CD4-positive, alpha-beta memory T cell (primary cell): ENCODE data around the gene SHMT2. TPM values are rescaled to one million over a fixed set of nuclear protein-coding genes. Genes with fewer than 3 reads are reported as not detected.

Experiments used
- CTCF ChIA-PET: fragments of 350-600 bp; sonication (Branson Sonifier 250); formaldehyde crosslinking; loops from one replicate; lab custom pipeline; 2021; ENCODE audit warnings: inconsistent platforms; ENCODE audit not compliant: partially characterized antibody; lab: Charles Lee
- POLR2A ChIA-PET: fragments of 350-600 bp; sonication (Branson Sonifier 250); formaldehyde crosslinking; loops from one replicate; lab custom pipeline; 2021; ENCODE audit not compliant: partially characterized antibody; lab: Charles Lee
- DNase-seq, 5 donors: peaks; one replicate each; pipeline versions ENCODE4 v3.0.0 to v3.0.0-alpha.2; 2020 to 2022; ENCODE audit warnings: mixed read lengths in 1 of 5
- H3K27ac ChIP-seq: one replicate; pipeline ENCODE4 v1.7.0; 2013; ENCODE audit warnings: low read depth, low read length
- H3K27me3 ChIP-seq: 2 replicates; pipeline ENCODE4 v1.7.0; 2013; ENCODE audit warnings: mild to moderate bottlenecking, low read length, moderate library complexity; ENCODE audit not compliant: insufficient read depth
- H3K36me3 ChIP-seq: 2 replicates; pipeline ENCODE4 v1.7.0; 2013; ENCODE audit warnings: mild to moderate bottlenecking, low read length, moderate library complexity; ENCODE audit not compliant: insufficient read depth
- H3K4me1 ChIP-seq: 2 replicates; pipeline ENCODE4 v1.7.0; 2013; ENCODE audit warnings: mild to moderate bottlenecking, low read length, moderate library complexity; ENCODE audit not compliant: insufficient read depth
- H3K4me3 ChIP-seq, 2 donors: one replicate each; pipeline ENCODE4 v1.7.0; 2013; ENCODE audit warnings: low read length in 2 of 2, mild to moderate bottlenecking in 1 of 2
- H3K9me3 ChIP-seq, 2 donors: one replicate each; pipeline ENCODE4 v1.7.0; 2013; ENCODE audit warnings: low read length in 2 of 2, control low read depth in 1 of 2; ENCODE audit not compliant: control insufficient read depth in 1 of 2
- H3K27ac Mint-ChIP-seq, 7 donors: one replicate each; pipeline ENCODE4 v1.8.0; 2020 to 2021; ENCODE audit warnings: mixed read lengths in 7 of 7, mild to moderate bottlenecking in 6 of 7, inconsistent platforms in 3 of 7, moderate library complexity in 3 of 7
- H3K27me3 Mint-ChIP-seq, 2 donors: one replicate each; pipeline ENCODE4 v1.8.0; 2020 to 2021; ENCODE audit warnings: mixed read lengths in 2 of 2
- H3K36me3 Mint-ChIP-seq, 2 donors: one replicate each; pipeline ENCODE4 v1.8.0; 2020 to 2021; ENCODE audit warnings: mixed read lengths in 2 of 2, inconsistent platforms in 1 of 2, mild to moderate bottlenecking in 1 of 2
- H3K4me1 Mint-ChIP-seq, 4 donors: one replicate each; pipeline ENCODE4 v1.8.0; 2020 to 2021; ENCODE audit warnings: mixed read lengths in 4 of 4, mild to moderate bottlenecking in 1 of 4
- H3K4me3 Mint-ChIP-seq, 8 donors: one replicate each; pipeline ENCODE4 v1.8.0; 2020 to 2021; ENCODE audit warnings: mixed read lengths in 8 of 8, mild to moderate bottlenecking in 7 of 8, moderate library complexity in 6 of 8, inconsistent platforms in 3 of 8
- H3K9me3 Mint-ChIP-seq, 8 donors: one replicate each; pipeline ENCODE4 v1.8.0; 2020 to 2021; ENCODE audit warnings: mixed read lengths in 8 of 8, mild to moderate bottlenecking in 5 of 8, inconsistent platforms in 3 of 8, moderate library complexity in 1 of 8
- intact Hi-C: fragments of 100-400 bp; cut with micrococcal nuclease; formaldehyde crosslinking; loops from one replicate; pipeline ENCODE4 v1.15.1; 2023
- polyA plus RNA-seq, 2 donors: library from polyadenylated mRNA; unstranded; fragments of 300-500 nt; fragmentation: Illumina TruSeq; gene quantifications; one replicate each; pipeline ENCODE4 v1.2.3, GENCODE V29; 2021
- total RNA-seq, 2 experiments: library from RNA; stranded (reverse); gene quantifications; one replicate each; pipeline ENCODE4 v1.2.3, GENCODE V29; 2021

Gene SHMT2
- total and polyA plus RNA-seq, 4 experiments from 2014 or later = 39.8 to 46.1 (median 43.2) TPM

DNA sequence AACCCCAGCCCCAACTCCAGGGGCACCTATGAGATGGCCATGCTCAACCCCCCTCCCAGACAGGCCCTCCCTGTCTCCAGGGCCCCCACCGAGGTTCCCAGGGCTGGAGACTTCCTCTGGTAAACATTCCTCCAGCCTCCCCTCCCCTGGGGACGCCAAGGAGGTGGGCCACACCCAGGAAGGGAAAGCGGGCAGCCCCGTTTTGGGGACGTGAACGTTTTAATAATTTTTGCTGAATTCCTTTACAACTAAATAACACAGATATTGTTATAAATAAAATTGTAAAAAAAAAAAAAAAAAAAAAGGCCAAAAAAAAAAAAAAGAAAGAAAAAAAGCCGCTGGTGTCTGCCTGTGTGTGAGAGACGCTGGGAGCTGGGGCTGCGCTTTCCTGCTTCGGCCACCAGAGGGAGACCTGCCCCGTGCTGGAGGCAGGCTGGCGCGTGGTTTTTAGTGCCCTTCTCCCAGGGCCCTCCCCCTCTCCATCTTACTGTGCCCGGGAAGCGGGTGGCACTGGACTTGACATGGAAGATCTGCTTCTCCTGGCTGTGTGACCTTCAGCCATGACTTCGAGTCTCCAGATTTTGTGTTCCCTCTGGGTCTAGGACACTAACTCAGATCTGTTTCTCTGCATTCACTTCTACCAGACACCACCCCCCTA, 16.3 kb upstream of the SHMT2 start:
- POLR2A ChIA-PET = interaction anchor here (0.8 to 8.0 kb wide), 4 partner anchors 11 to 488 kb away, joined by 3 to 86 read pairs (median 6); partner anchors contain the start of genes NACA and SHMT2
- peak; percentile 79 to 83 (median 82) for DNase-seq
- H3K4me1 Mint-ChIP-seq = peaks cover 27 to 49% (median 30%) of the 10 kb centered on the region in 4 donors
- H3K9me3 ChIP-seq = no peaks in the 10 kb centered on the region
- H3K27ac ChIP-seq = no peak overlapping the region
- H3K4me1 ChIP-seq = peaks cover 40% of the 10 kb centered on the region
- peaks cover 29 to 35% of the 10 kb centered on the region in 2 donors for H3K27me3 Mint-ChIP-seq
- CTCF ChIA-PET = interaction anchor here (0.8 to 10.8 kb wide), 17 partner anchors 9 to 459 kb away, joined by 3 to 415 read pairs (median 4); partner anchors contain the start of gene SHMT2
- intact Hi-C loops = loop anchor here (1.0 kb wide), 2 partner anchors 26 to 30 kb away; no protein-coding TSS in a partner anchor
- H3K36me3 Mint-ChIP-seq = no peaks in the 10 kb centered on the region
- H3K36me3 ChIP-seq = no peaks in the 10 kb centered on the region
- peaks cover 38% of the 10 kb centered on the region for H3K27me3 ChIP-seq
- no peak overlapping the region for H3K4me3 ChIP-seq
- H3K27ac Mint-ChIP-seq = peak overlapping the region in 5 of 7 donors; percentile 14 to 88 (median 71)
- H3K9me3 Mint-ChIP-seq = peaks cover 0 to 2% (median 0%) of the 10 kb centered on the region in 8 donors
- peak overlapping the region in 5 of 8 donors; percentile 39 to 76 (median 49) for H3K4me3 Mint-ChIP-seq

GRCh38 chr12:57213763-57214397, 15.6 kb upstream of the SHMT2 start:
- H3K36me3 ChIP-seq = no peaks in the 10 kb centered on the region
- peak overlapping the region in 5 of 8 donors; percentile 27 to 86 (median 65) for H3K4me3 Mint-ChIP-seq
- H3K9me3 Mint-ChIP-seq = peaks cover 0 to 2% (median 0%) of the 10 kb centered on the region in 8 donors
- H3K27me3 Mint-ChIP-seq = peaks cover 35 to 42% of the 10 kb centered on the region in 2 donors
- H3K27ac Mint-ChIP-seq = peak overlapping the region in 3 of 7 donors; percentile 4 to 88 (median 71)
- no peaks in the 10 kb centered on the region for H3K36me3 Mint-ChIP-seq
- H3K27ac ChIP-seq = no peak overlapping the region
- ChIA-PET POLR2A (interaction anchor here (0.8 to 8.0 kb wide), 4 partner anchors 11 to 27 kb away, joined by 3 to 86 read pairs (median 6); partner anchors contain the start of gene SHMT2), CTCF (interaction anchor here (0.7 to 10.8 kb wide), 30 partner anchors 8 to 472 kb away, joined by 3 to 415 read pairs (median 4); partner anchors contain the start of genes SHMT2 and STAC3)
- no peak for DNase-seq
- H3K4me3 ChIP-seq = no peak overlapping the region
- intact Hi-C loops = loop anchor here (1.0 kb wide), 3 partner anchors 11 to 29 kb away; no protein-coding TSS in a partner anchor
- peaks cover 42% of the 10 kb centered on the region for H3K4me1 ChIP-seq
- H3K9me3 ChIP-seq = no peaks in the 10 kb centered on the region
- H3K4me1 Mint-ChIP-seq = peaks cover 27 to 56% (median 30%) of the 10 kb centered on the region in 4 donors
- peaks cover 43% of the 10 kb centered on the region for H3K27me3 ChIP-seq

DNA sequence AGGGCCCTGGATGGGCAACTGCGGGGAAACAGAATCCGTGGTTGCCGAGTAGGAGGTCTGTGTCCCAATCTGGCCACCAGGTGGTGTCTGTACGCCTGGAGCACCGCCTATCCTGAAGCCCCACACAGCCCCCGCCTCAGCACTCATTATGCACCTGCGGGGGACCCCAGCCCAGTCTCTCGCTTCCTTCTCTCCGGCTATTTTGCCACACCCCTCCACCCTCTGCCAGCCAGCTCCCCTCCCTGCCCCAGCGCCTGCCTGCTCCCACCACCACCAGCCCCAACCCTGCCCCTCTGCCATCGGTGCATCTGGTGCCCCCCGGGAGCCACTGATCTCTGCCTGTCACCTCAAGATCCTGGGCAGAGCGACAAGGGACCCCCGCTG, 15.1 kb upstream of the SHMT2 start:
- Histone ChIP-seq H3K9me3 (no peaks in the 10 kb centered on the region), H3K4me1 (peaks cover 42% of the 10 kb centered on the region), H3K27ac (no peak overlapping the region), H3K27me3 (peaks cover 47% of the 10 kb centered on the region), H3K4me3 (no peak overlapping the region), H3K36me3 (no peaks in the 10 kb centered on the region)
- Mint-ChIP-seq H3K9me3 (peaks cover 0 to 2% (median 0%) of the 10 kb centered on the region in 8 donors), H3K36me3 (no peaks in the 10 kb centered on the region), H3K4me1 (peaks cover 27 to 59% (median 31%) of the 10 kb centered on the region in 4 donors), H3K27ac (peak overlapping the region in 2 of 7 donors; percentile 41 to 88), H3K27me3 (peaks cover 39 to 47% of the 10 kb centered on the region in 2 donors), H3K4me3 (peak overlapping the region in 7 of 8 donors; percentile 13 to 86 (median 27))
- DNase-seq = peak; percentile 61 to 72 (median 65)
- ChIA-PET POLR2A (interaction anchor here (0.6 to 8.0 kb wide), 5 partner anchors 10 to 93 kb away, joined by 3 to 86 read pairs (median 4); partner anchors contain the start of gene SHMT2), CTCF (interaction anchor here (0.7 to 10.8 kb wide), 26 partner anchors 12 to 472 kb away, joined by 3 to 415 read pairs (median 4); partner anchors contain the start of genes SHMT2 and STAC3)
- intact Hi-C loops = loop anchor here (1.0 kb wide), 1 partner anchor 11 kb away; no protein-coding TSS in a partner anchor

DNA sequence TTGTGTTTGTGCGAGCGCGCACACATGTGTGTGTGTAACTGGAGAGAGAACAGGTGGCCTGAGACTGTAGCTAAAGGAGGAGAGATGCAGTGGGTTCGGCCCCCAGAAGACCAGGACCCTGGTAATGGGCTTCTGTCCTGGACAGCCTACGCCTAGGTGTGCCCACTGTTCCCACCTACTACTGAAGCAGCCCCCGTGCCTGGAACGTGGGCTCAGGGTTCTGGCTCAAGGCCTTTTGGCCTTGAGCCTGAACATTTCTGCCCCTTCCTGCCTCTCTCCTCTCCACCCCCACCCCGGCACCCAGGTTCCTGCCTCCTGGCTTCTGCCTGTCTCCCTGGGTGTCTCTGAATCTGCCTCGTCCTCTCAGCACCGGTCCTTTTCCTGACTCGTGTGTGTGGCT, 14.4 kb upstream of the SHMT2 start:
- CTCF ChIA-PET = interaction anchor here (1.1 to 10.8 kb wide), 9 partner anchors 13 to 473 kb away, joined by 3 to 415 read pairs (median 8); partner anchors contain the start of gene SHMT2
- Histone ChIP-seq H3K9me3 (no peaks in the 10 kb centered on the region), H3K36me3 (no peaks in the 10 kb centered on the region), H3K27ac (no peak overlapping the region), H3K27me3 (peaks cover 54% of the 10 kb centered on the region), H3K4me3 (no peak overlapping the region), H3K4me1 (peaks cover 42% of the 10 kb centered on the region)
- Mint-ChIP-seq H3K36me3 (no peaks in the 10 kb centered on the region), H3K27me3 (peaks cover 43 to 51% of the 10 kb centered on the region in 2 donors), H3K4me1 (peaks cover 30 to 59% (median 32%) of the 10 kb centered on the region in 4 donors), H3K9me3 (peaks cover 0 to 2% (median 0%) of the 10 kb centered on the region in 8 donors), H3K4me3 (peak overlapping the region in 3 of 8 donors; percentile 38 to 85 (median 74)), H3K27ac (peak overlapping the region in 2 of 7 donors; percentile 72 to 88)
- POLR2A ChIA-PET = interaction anchor here (1.0 to 8.0 kb wide), 4 partner anchors 9 to 26 kb away, joined by 3 to 86 read pairs (median 6); no protein-coding TSS in a partner anchor
- no peak for DNase-seq
- intact Hi-C loops = no loop called here

- no peaks in the 10 kb centered on the region for H3K36me3 Mint-ChIP-seq
- peaks cover 45 to 53% of the 10 kb centered on the region in 2 donors for H3K27me3 Mint-ChIP-seq
- H3K9me3 Mint-ChIP-seq = peaks cover 0 to 2% (median 0%) of the 10 kb centered on the region in 8 donors
- Histone ChIP-seq H3K27me3 (peaks cover 56% of the 10 kb centered on the region), H3K4me1 (peaks cover 42% of the 10 kb centered on the region), H3K4me3 (peak overlapping the region in 1 of 2 donors; percentile 41), H3K27ac (no peak overlapping the region), H3K36me3 (no peaks in the 10 kb centered on the region), H3K9me3 (no peaks in the 10 kb centered on the region)
- ChIA-PET POLR2A (interaction anchor here (1.0 to 8.0 kb wide), 2 partner anchors 9 to 26 kb away, joined by 3 to 86 read pairs; no protein-coding TSS in a partner anchor), CTCF (interaction anchor here (2.8 to 10.8 kb wide), 3 partner anchors 13 to 49 kb away, joined by 11 to 415 read pairs (median 157); partner anchors contain the start of gene SHMT2)
- intact Hi-C loops = no loop called here
- H3K27ac Mint-ChIP-seq = peak overlapping the region in 5 of 7 donors; percentile 13 to 69 (median 23)
- peaks cover 31 to 62% (median 34%) of the 10 kb centered on the region in 4 donors for H3K4me1 Mint-ChIP-seq
- peak overlapping the region; percentile 56 to 85 (median 71) for H3K4me3 Mint-ChIP-seq
- DNase-seq = peak in 2 of 5 donors; percentile 55 to 64
These were observed 13.9 kb upstream of the SHMT2 start for GRCh38 chr12:57215668-57216013.

- intact Hi-C loops = no loop called here
- no peaks in the 10 kb centered on the region for H3K36me3 ChIP-seq
- Mint-ChIP-seq H3K4me3 (peak within 1 kb of the TSS; percentile 75 to 92 (median 84)), H3K27me3 (peaks cover 50 to 58% of the 10 kb centered on the region in 2 donors), H3K9me3 (peaks cover 0 to 2% (median 0%) of the 10 kb centered on the region in 8 donors), H3K27ac (peak within 1 kb of the TSS in 6 of 7 donors; percentile 13 to 86 (median 37)), H3K4me1 (peaks cover 35 to 68% (median 37%) of the 10 kb centered on the region in 4 donors), H3K36me3 (no peaks in the 10 kb centered on the region)
- ChIA-PET POLR2A (interaction anchor here (1.0 to 8.0 kb wide), 2 partner anchors 8 to 25 kb away, joined by 3 to 86 read pairs; no protein-coding TSS in a partner anchor), CTCF (interaction anchor here (2.8 to 10.8 kb wide), 3 partner anchors 12 to 48 kb away, joined by 11 to 415 read pairs (median 157); partner anchors contain the start of gene SHMT2)
- H3K27ac ChIP-seq = no peak within 1 kb of the TSS
- no peaks in the 10 kb centered on the region for H3K9me3 ChIP-seq
- H3K4me1 ChIP-seq = peaks cover 45% of the 10 kb centered on the region
- H3K27me3 ChIP-seq = peaks cover 62% of the 10 kb centered on the region
- H3K4me3 ChIP-seq = peak within 1 kb of the TSS in 1 of 2 donors; percentile 41
- peak in 2 of 5 donors; percentile 21 to 58 for DNase-seq
These were observed 13.2 kb upstream of the SHMT2 start, which contains the start of gene NXPH4 for GRCh38 chr12:57216014-57216911. Gene NXPH4, plus strand, starts transcription at chr12:57216794. Its CDS starts 176 bp downstream, at chr12:57216970.
